Mesothelial cell of epicardium (in vitro differentiated cells): ENCODE results near the gene TRIM37. TPM values are rescaled to one million over a fixed set of nuclear protein-coding genes. Genes with fewer than 3 reads are reported as not detected.

Experiments used
- DNase-seq, 2 experiments: peaks; one replicate each; pipeline ENCODE4 v3.0.0; 2021; ENCODE audit warnings: low spot score in 2 of 2; ENCODE audit not compliant: unreplicated experiment in 2 of 2
- H3K27ac Mint-ChIP-seq: 2 replicates; pipeline ENCODE4 v1.8.0; 2021; ENCODE audit warnings: mixed read lengths
- H3K27me3 Mint-ChIP-seq: 2 replicates; pipeline ENCODE4 v1.8.0; 2021; ENCODE audit warnings: low read depth, mixed read lengths
- H3K36me3 Mint-ChIP-seq: 2 replicates; pipeline ENCODE4 v1.8.0; 2021; ENCODE audit warnings: mixed read lengths
- H3K4me1 Mint-ChIP-seq: 2 replicates; pipeline ENCODE4 v1.8.0; 2021; ENCODE audit warnings: mixed read lengths
- H3K4me3 Mint-ChIP-seq: 2 replicates; pipeline ENCODE4 v1.8.0; 2021; ENCODE audit warnings: mild to moderate bottlenecking, moderate library complexity, mixed read lengths
- H3K9me3 Mint-ChIP-seq: 2 replicates; pipeline ENCODE4 v1.8.0; 2021; ENCODE audit warnings: mixed read lengths
- CTCF ChIP-seq: fragments of 200-600 bp; sonication (generic); IDR thresholded peaks from one replicate; pipeline ENCODE4 v1.5.0; 2021; ENCODE audit warnings: antibody characterized with exemption; ENCODE audit not compliant: unreplicated experiment
- total RNA-seq: library from RNA; stranded (reverse); gene quantifications from 3 replicates; pipeline ENCODE4 v1.2.1, GENCODE V29; 2021

TRIM37 gene
- total RNA-seq, 1 donor from 2014 or later = 23.0 TPM

- Mint-ChIP-seq H3K36me3 (peaks cover 5% of the 10 kb centered on the region), H3K27me3 (no peaks in the 10 kb centered on the region), H3K9me3 (no peaks in the 10 kb centered on the region), H3K4me1 (peaks cover 4% of the 10 kb centered on the region), H3K4me3 (no peak overlapping the region), H3K27ac (no peak overlapping the region)
- no peak for DNase-seq
- no peak for TF ChIP-seq CTCF
Observed at GRCh38 chr17:59011975-59012374, 94.7 kb downstream of the TRIM37 start.

GRCh38 chr17:59010026-59010425 lies 96.7 kb downstream of the TRIM37 start:
- H3K36me3 Mint-ChIP-seq = peaks cover 2% of the 10 kb centered on the region
- no peaks in the 10 kb centered on the region for H3K27me3 Mint-ChIP-seq
- H3K27ac Mint-ChIP-seq = peak overlapping the region; percentile 45
- DNase-seq = no peak
- H3K4me3 Mint-ChIP-seq = no peak overlapping the region
- no peaks in the 10 kb centered on the region for H3K9me3 Mint-ChIP-seq
- TF ChIP-seq CTCF = no peak
- peaks cover 4% of the 10 kb centered on the region for H3K4me1 Mint-ChIP-seq

- Mint-ChIP-seq H3K4me1 (peaks cover 7% of the 10 kb centered on the region), H3K36me3 (peaks cover 2% of the 10 kb centered on the region), H3K4me3 (no peak overlapping the region), H3K27me3 (no peaks in the 10 kb centered on the region), H3K27ac (no peak overlapping the region), H3K9me3 (no peaks in the 10 kb centered on the region)
- DNase-seq = no peak
- TF ChIP-seq CTCF = no peak
Observed at GRCh38 chr17:59008737-59009136, 97.9 kb downstream of the TRIM37 start.

GRCh38 chr17:59007995-59008394 lies 98.7 kb downstream of the TRIM37 start:
- H3K4me1 Mint-ChIP-seq = peaks cover 7% of the 10 kb centered on the region
- H3K36me3 Mint-ChIP-seq = no peaks in the 10 kb centered on the region
- no peak overlapping the region for H3K27ac Mint-ChIP-seq
- no peak for TF ChIP-seq CTCF
- H3K27me3 Mint-ChIP-seq = no peaks in the 10 kb centered on the region
- no peaks in the 10 kb centered on the region for H3K9me3 Mint-ChIP-seq
- no peak for DNase-seq
- H3K4me3 Mint-ChIP-seq = no peak overlapping the region

GRCh38 chr17:59004338-59005111 lies 102.2 kb downstream of the TRIM37 start:
- TF ChIP-seq CTCF = peak; percentile 98
- Mint-ChIP-seq H3K9me3 (no peaks in the 10 kb centered on the region), H3K36me3 (peaks cover 11% of the 10 kb centered on the region), H3K27ac (peak overlapping the region; percentile 54), H3K4me1 (peaks cover 10% of the 10 kb centered on the region), H3K4me3 (no peak overlapping the region), H3K27me3 (no peaks in the 10 kb centered on the region)
- peak in 1 of 2 experiments; percentile 72 for DNase-seq

- Mint-ChIP-seq H3K36me3 (peaks cover 16% of the 10 kb centered on the region), H3K4me3 (no peak overlapping the region), H3K27me3 (no peaks in the 10 kb centered on the region), H3K27ac (no peak overlapping the region), H3K9me3 (no peaks in the 10 kb centered on the region), H3K4me1 (peaks cover 10% of the 10 kb centered on the region)
- TF ChIP-seq CTCF = no peak
- no peak for DNase-seq
Observed at GRCh38 chr17:59003860-59004259, 102.8 kb downstream of the TRIM37 start.
